HEK293 (cell line): ENCODE measurements around the gene ACCSL.

Source experiments
- CTCF ChIP-seq: fragments of 450-650 bp; formaldehyde crosslinking; IDR thresholded peaks from 2 replicates; pipeline ENCODE4 v1.5.1; 2016; ENCODE audit warnings: missing biosample characterization, missing genetic modification characterization
- HIC1 ChIP-seq: fragments of 450-650 bp; formaldehyde crosslinking; IDR thresholded peaks from 2 replicates; pipeline ENCODE4 v1.5.1; 2016; ENCODE audit warnings: missing biosample characterization, missing genetic modification characterization
- HOXD13 ChIP-seq: sonication (generic); formaldehyde crosslinking; IDR thresholded peaks from 2 replicates; pipeline ENCODE4 v1.8.0; 2022; ENCODE audit warnings: missing genetic modification reagents, borderline replicate concordance
- KLF9 ChIP-seq: fragments of 450-650 bp; formaldehyde crosslinking; IDR thresholded peaks from 2 replicates; pipeline ENCODE4 v1.5.1; 2016; ENCODE audit warnings: missing biosample characterization, missing genetic modification characterization, low read depth
- REST ChIP-seq: fragments of 450-650 bp; formaldehyde crosslinking; IDR thresholded peaks from 2 replicates; pipeline ENCODE4 v1.5.1; 2016; ENCODE audit warnings: missing biosample characterization, missing genetic modification characterization
- TCF7L2 ChIP-seq: IDR thresholded peaks from 2 replicates; pipeline ENCODE4 v1.6.1; 2011; ENCODE audit warnings: low read depth, mild to moderate bottlenecking, inconsistent platforms, low read length, moderate library complexity, borderline replicate concordance
- YY2 ChIP-seq: fragments of 450-650 bp; formaldehyde crosslinking; IDR thresholded peaks from 2 replicates; pipeline ENCODE4 v1.5.1; 2016; ENCODE audit warnings: missing biosample characterization, missing genetic modification characterization
- ZBTB7A ChIP-seq: fragments of 450-650 bp; formaldehyde crosslinking; IDR thresholded peaks from 2 replicates; pipeline ENCODE4 v1.5.1; 2016; ENCODE audit warnings: low read depth, missing biosample characterization, missing genetic modification characterization
- ZNF138 ChIP-seq: fragments of 450-650 bp; formaldehyde crosslinking; IDR thresholded peaks from 2 replicates; pipeline ENCODE4 v1.5.1; 2016; ENCODE audit warnings: missing biosample characterization, missing genetic modification characterization, borderline replicate concordance
- ZNF513 ChIP-seq: fragments of 450-650 bp; IDR thresholded peaks from 2 replicates; pipeline ENCODE4 v1.5.1; 2018; ENCODE audit warnings: missing biosample characterization, missing genetic modification characterization
- ZNF518A ChIP-seq: fragments of 450-650 bp; formaldehyde crosslinking; conservative IDR thresholded peaks from 2 replicates; pipeline ENCODE4 v1.5.1; 2016; ENCODE audit warnings: low read depth, missing biosample characterization, missing genetic modification characterization
- ZNF626 ChIP-seq: fragments of 450-650 bp; sonication (Bioruptor Pico); formaldehyde crosslinking; IDR thresholded peaks from 2 replicates; pipeline ENCODE4 v1.5.1; 2018; ENCODE audit warnings: missing biosample characterization, missing genetic modification characterization, inconsistent platforms
- ZNF701 ChIP-seq: fragments of 450-650 bp; formaldehyde crosslinking; IDR thresholded peaks from 2 replicates; pipeline ENCODE4 v1.5.1; 2016; ENCODE audit warnings: missing biosample characterization, missing genetic modification characterization
- TF ChIP-seq, protein P1 (sequence below): sonication (generic); formaldehyde crosslinking; IDR thresholded peaks from 2 replicates; pipeline ENCODE4 v1.8.1; 2022; ENCODE audit warnings: mild to moderate bottlenecking, moderate library complexity, missing genetic modification reagents

DNA sequence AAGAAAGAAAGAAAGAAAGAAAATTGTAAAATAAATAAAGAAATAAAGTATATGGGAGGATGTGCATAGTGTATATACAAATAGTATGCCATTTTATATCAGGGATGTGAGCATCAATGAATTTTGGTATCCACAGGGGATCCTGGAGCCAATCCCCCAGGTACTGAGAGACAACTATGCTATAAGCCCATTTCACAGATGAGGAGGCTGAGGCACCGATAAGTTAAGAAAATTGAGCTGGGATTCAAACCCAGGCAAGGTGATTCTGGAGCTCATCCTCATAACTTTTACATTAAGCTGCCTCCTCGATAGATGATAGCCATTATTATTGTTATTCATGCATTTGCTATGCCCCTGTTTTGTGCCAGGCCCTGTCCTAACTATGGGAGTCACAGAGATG lies 47.0 kb upstream of the ACCSL start:
- TF ChIP-seq ZNF513 (tag by site-specific recombination) (no peak), ZNF626 (tag by site-specific recombination) (no peak), ZBTB7A (tag by site-specific recombination) (no peak), CTCF (tag by site-specific recombination) (no peak), HOXD13 (CRISPR knock-in tag) (no peak), KLF9 (tag by site-specific recombination) (no peak), REST (tag by site-specific recombination) (no peak), TCF7L2 (no peak), ZNF138 (tag by site-specific recombination) (no peak), HIC1 (tag by site-specific recombination) (no peak), YY2 (tag by site-specific recombination) (no peak), ZNF701 (no peak), ZNF518A (no peak)
- TF ChIP-seq, protein P1, sequence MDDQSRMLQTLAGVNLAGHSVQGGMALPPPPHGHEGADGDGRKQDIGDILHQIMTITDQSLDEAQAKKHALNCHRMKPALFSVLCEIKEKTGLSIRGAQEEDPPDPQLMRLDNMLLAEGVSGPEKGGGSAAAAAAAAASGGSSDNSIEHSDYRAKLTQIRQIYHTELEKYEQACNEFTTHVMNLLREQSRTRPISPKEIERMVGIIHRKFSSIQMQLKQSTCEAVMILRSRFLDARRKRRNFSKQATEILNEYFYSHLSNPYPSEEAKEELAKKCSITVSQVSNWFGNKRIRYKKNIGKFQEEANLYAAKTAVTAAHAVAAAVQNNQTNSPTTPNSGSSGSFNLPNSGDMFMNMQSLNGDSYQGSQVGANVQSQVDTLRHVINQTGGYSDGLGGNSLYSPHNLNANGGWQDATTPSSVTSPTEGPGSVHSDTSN = no peak
